Neural cell (in vitro differentiated cells): Measurements from ENCODE around the gene MSGN1.

Experiments
- CTCF ChIP-seq: fragments of 450-650 bp; IDR thresholded peaks from 2 replicates; pipeline ENCODE4 v1.5.1; 2014; ENCODE audit warnings: antibody characterized with exemption, mild to moderate bottlenecking, moderate library complexity; ENCODE audit not compliant: poor library complexity, severe bottlenecking
- EP300 ChIP-seq: fragments of 450-650 bp; conservative IDR thresholded peaks from 2 replicates; pipeline ENCODE4 v1.6.1; 2014; ENCODE audit warnings: antibody characterized with exemption, mild to moderate bottlenecking, moderate library complexity; ENCODE audit not compliant: poor library complexity, severe bottlenecking
- EZH2 ChIP-seq: fragments of 200-600, 300-800 bp; shearing (Covaris generic), sonication (generic); IDR thresholded peaks from 2 replicates; pipeline ENCODE4 v1.6.1; 2014; ENCODE audit warnings: antibody characterized with exemption, low read length, borderline replicate concordance, mild to moderate bottlenecking; ENCODE audit not compliant: insufficient read depth, poor library complexity, severe bottlenecking

- TF ChIP-seq EZH2 (no peak), CTCF (no peak), EP300 (no peak)
Measured at GRCh38 chr2:17813010-17813741, 3.1 kb upstream of the MSGN1 start.
